Central memory CD8-positive, alpha-beta T cell (primary cell): ENCODE results near the gene MTUS2.

Experiments used
- ATAC-seq: fragments of 150-1000 bp; cut with Tn5 transposase; replicated peaks from 2 replicates; pipeline ENCODE4 v1.10.0; 2022; ENCODE audit warnings: mild to moderate bottlenecking, moderate FRiP score, moderate number of reproducible peaks; ENCODE audit not compliant: poor library complexity, severe bottlenecking; ENCODE audit errors: extremely low read depth
- DNase-seq, 2 donors: peaks; one replicate each; pipeline ENCODE4 v3.0.0; 2021; ENCODE audit warnings: low spot score in 2 of 2
- H3K27ac Mint-ChIP-seq: one replicate; pipeline ENCODE4 v1.8.0; 2022; ENCODE audit warnings: low read depth, mild to moderate bottlenecking, moderate library complexity, mixed read lengths
- H3K27me3 Mint-ChIP-seq: one replicate; pipeline ENCODE4 v1.8.0; 2022; ENCODE audit warnings: mixed read lengths
- H3K36me3 Mint-ChIP-seq: one replicate; pipeline ENCODE4 v1.8.0; 2022; ENCODE audit warnings: mild to moderate bottlenecking, moderate library complexity, mixed read lengths; ENCODE audit not compliant: insufficient read depth
- H3K4me1 Mint-ChIP-seq: one replicate; pipeline ENCODE4 v1.8.0; 2022; ENCODE audit warnings: mixed read lengths
- H3K4me3 Mint-ChIP-seq: one replicate; pipeline ENCODE4 v1.8.0; 2022; ENCODE audit warnings: mild to moderate bottlenecking, moderate library complexity, mixed read lengths
- H3K9me3 Mint-ChIP-seq: one replicate; pipeline ENCODE4 v1.8.0; 2022; ENCODE audit warnings: mixed read lengths

Gene MTUS2

GRCh38 chr13:29516012-29516411 is 695.9 kb downstream of the MTUS2 start:
- ATAC-seq, result no peak
- no peaks in the 10 kb centered on the region for H3K27me3 Mint-ChIP-seq
- H3K4me1 Mint-ChIP-seq, result no peaks in the 10 kb centered on the region
- H3K4me3 Mint-ChIP-seq, result no peak overlapping the region
- peaks cover 15% of the 10 kb centered on the region for H3K36me3 Mint-ChIP-seq
- no peak overlapping the region for H3K27ac Mint-ChIP-seq
- DNase-seq, result no peak
- no peaks in the 10 kb centered on the region for H3K9me3 Mint-ChIP-seq

DNA sequence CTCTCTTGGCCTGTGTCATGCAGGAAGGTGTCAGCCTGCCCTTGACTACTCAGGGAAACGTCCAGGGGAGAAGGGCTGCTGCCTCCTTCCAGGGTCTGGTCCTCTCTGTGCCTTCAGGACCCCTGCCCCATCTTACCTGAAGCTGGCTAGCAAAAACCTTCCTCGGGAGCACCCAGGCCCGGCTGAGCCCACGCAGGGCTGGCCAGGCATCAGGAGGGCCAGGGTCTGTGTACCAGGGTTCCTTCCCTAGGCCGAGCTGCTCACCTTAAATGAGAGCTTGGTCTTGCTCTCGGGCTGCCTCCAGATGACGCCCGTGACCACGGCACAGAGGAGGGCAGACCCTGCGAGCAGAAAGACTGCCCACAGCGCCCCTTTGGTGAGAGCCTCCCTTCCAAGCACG is 696.7 kb downstream of the MTUS2 start:
- H3K36me3 Mint-ChIP-seq, result peaks cover 18% of the 10 kb centered on the region

GRCh38 chr13:29519921-29520320 is 699.8 kb downstream of the MTUS2 start:
- Mint-ChIP-seq H3K9me3 (no peaks in the 10 kb centered on the region), H3K4me3 (no peak overlapping the region), H3K27ac (no peak overlapping the region), H3K4me1 (no peaks in the 10 kb centered on the region), H3K27me3 (no peaks in the 10 kb centered on the region), H3K36me3 (peaks cover 19% of the 10 kb centered on the region)
- DNase-seq, result no peak
- no peak for ATAC-seq

More for the DNA sequence above, 696.7 kb downstream of the MTUS2 start:
- H3K9me3 Mint-ChIP-seq, result no peaks in the 10 kb centered on the region
- no peaks in the 10 kb centered on the region for H3K27me3 Mint-ChIP-seq
- no peak overlapping the region for H3K27ac Mint-ChIP-seq
- ATAC-seq, result no peak
- H3K4me3 Mint-ChIP-seq, result no peak overlapping the region
- no peaks in the 10 kb centered on the region for H3K4me1 Mint-ChIP-seq
- DNase-seq, result no peak

- no peaks in the 10 kb centered on the region for H3K27me3 Mint-ChIP-seq
- no peak overlapping the region for H3K27ac Mint-ChIP-seq
- H3K36me3 Mint-ChIP-seq, result peaks cover 17% of the 10 kb centered on the region
- H3K9me3 Mint-ChIP-seq, result no peaks in the 10 kb centered on the region
- H3K4me1 Mint-ChIP-seq, result no peaks in the 10 kb centered on the region
- H3K4me3 Mint-ChIP-seq, result no peak overlapping the region
- DNase-seq, result no peak
- ATAC-seq, result no peak
Observed at GRCh38 chr13:29520671-29521070, 700.5 kb downstream of the MTUS2 start.

DNA sequence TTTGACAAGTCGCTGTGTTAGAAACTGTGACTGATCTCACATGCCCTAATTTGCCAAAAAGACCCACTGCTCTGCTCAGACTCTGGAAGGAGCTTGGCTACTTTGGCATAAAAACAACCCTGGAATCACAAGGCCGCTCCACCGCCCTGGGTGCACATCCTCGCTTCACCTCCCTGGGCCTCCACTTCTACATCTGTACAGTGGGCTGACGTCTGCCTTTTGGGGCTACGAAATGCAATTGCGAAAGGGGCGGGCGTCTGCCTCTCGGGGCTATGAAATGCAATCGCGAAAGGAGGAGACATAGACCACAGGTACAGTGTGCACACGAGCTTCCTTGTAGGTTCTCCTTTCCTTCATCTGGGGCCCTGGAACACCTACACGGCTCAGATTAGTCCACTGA is 701.2 kb downstream of the MTUS2 start:
- H3K27me3 Mint-ChIP-seq, result no peaks in the 10 kb centered on the region
- peaks cover 14% of the 10 kb centered on the region for H3K36me3 Mint-ChIP-seq
- H3K9me3 Mint-ChIP-seq, result no peaks in the 10 kb centered on the region
- H3K27ac Mint-ChIP-seq, result no peak overlapping the region
- no peak overlapping the region for H3K4me3 Mint-ChIP-seq
- DNase-seq (no peak), ATAC-seq (no peak)
- no peaks in the 10 kb centered on the region for H3K4me1 Mint-ChIP-seq

- Mint-ChIP-seq H3K36me3 (peaks cover 15% of the 10 kb centered on the region), H3K4me1 (no peaks in the 10 kb centered on the region), H3K9me3 (no peaks in the 10 kb centered on the region), H3K27ac (no peak overlapping the region), H3K4me3 (no peak overlapping the region), H3K27me3 (no peaks in the 10 kb centered on the region)
- ATAC-seq (no peak), DNase-seq (no peak)
Observed at GRCh38 chr13:29522044-29522685, 702.0 kb downstream of the MTUS2 start.

- Mint-ChIP-seq H3K36me3 (peaks cover 11% of the 10 kb centered on the region), H3K27me3 (no peaks in the 10 kb centered on the region), H3K27ac (no peak overlapping the region), H3K4me3 (no peak overlapping the region), H3K4me1 (no peaks in the 10 kb centered on the region), H3K9me3 (no peaks in the 10 kb centered on the region)
- ATAC-seq (no peak), DNase-seq (no peak)
Observed at GRCh38 chr13:29523199-29523961, 703.2 kb downstream of the MTUS2 start.

DNA sequence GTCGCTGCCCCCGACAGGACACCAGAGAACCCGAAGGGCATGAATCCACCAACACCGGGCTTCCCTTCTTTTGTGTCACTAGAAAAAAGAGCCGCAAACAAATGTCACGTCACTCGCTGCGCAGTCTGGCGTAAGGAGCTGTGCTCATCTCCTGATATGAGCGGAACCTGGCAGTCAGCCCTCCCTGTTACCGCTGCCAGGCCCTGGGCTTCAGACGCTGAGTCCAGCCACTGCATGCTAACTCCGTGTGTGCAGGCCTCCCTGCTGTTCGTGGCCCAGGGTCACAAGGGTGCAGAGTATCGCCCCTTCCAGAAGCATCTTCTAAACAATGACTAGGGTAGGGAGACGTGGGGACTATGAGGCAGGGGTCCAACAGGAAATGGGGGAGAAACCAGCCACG is 704.0 kb downstream of the MTUS2 start:
- Mint-ChIP-seq H3K9me3 (no peaks in the 10 kb centered on the region), H3K4me3 (no peak overlapping the region), H3K36me3 (peaks cover 12% of the 10 kb centered on the region), H3K27me3 (no peaks in the 10 kb centered on the region), H3K27ac (peak overlapping the region; percentile 38), H3K4me1 (peaks cover 1% of the 10 kb centered on the region)
- DNase-seq (no peak), ATAC-seq (no peak)

- peak overlapping the region; percentile 38 for H3K27ac Mint-ChIP-seq
- ATAC-seq (no peak), DNase-seq (no peak)
- H3K4me3 Mint-ChIP-seq, result no peak overlapping the region
- no peaks in the 10 kb centered on the region for H3K27me3 Mint-ChIP-seq
- peaks cover 6% of the 10 kb centered on the region for H3K4me1 Mint-ChIP-seq
- H3K36me3 Mint-ChIP-seq, result peaks cover 16% of the 10 kb centered on the region
- no peaks in the 10 kb centered on the region for H3K9me3 Mint-ChIP-seq
Observed at GRCh38 chr13:29524641-29525040, 704.5 kb downstream of the MTUS2 start.

DNA sequence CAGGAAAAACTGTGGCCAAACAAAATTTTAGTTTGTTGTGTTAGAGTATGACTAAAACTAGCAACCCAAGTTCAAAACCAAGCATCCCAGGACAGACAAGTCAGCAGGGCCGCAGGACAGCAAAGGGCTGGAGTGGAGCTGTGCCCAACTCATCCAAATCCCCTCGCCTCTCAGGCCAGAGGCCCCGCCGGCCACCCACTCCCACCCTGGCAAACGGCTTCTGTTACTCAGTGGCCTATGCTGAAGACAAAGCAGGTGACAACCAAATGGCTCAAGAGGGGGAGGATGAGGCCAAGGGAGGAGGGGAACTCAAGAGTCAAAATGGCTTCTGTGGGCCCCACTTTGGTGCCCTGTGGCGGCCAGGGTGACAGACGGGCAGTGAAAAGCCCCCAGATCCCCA is 705.6 kb downstream of the MTUS2 start:
- ATAC-seq, result no peak
- Mint-ChIP-seq H3K36me3 (peaks cover 18% of the 10 kb centered on the region), H3K27ac (no peak overlapping the region), H3K4me1 (peaks cover 17% of the 10 kb centered on the region), H3K27me3 (no peaks in the 10 kb centered on the region), H3K9me3 (no peaks in the 10 kb centered on the region), H3K4me3 (no peak overlapping the region)
- DNase-seq, result no peak

GRCh38 chr13:29526741-29527140 is 706.6 kb downstream of the MTUS2 start:
- Mint-ChIP-seq H3K4me1 (peaks cover 18% of the 10 kb centered on the region), H3K27ac (no peak overlapping the region), H3K27me3 (no peaks in the 10 kb centered on the region), H3K4me3 (no peak overlapping the region), H3K9me3 (no peaks in the 10 kb centered on the region), H3K36me3 (peaks cover 15% of the 10 kb centered on the region)
- DNase-seq (no peak), ATAC-seq (no peak)

GRCh38 chr13:29527511-29527910 is 707.4 kb downstream of the MTUS2 start:
- Mint-ChIP-seq H3K9me3 (no peaks in the 10 kb centered on the region), H3K36me3 (peaks cover 15% of the 10 kb centered on the region), H3K4me1 (peaks cover 18% of the 10 kb centered on the region), H3K27ac (no peak overlapping the region), H3K27me3 (no peaks in the 10 kb centered on the region), H3K4me3 (no peak overlapping the region)
- DNase-seq (no peak), ATAC-seq (no peak)

DNA sequence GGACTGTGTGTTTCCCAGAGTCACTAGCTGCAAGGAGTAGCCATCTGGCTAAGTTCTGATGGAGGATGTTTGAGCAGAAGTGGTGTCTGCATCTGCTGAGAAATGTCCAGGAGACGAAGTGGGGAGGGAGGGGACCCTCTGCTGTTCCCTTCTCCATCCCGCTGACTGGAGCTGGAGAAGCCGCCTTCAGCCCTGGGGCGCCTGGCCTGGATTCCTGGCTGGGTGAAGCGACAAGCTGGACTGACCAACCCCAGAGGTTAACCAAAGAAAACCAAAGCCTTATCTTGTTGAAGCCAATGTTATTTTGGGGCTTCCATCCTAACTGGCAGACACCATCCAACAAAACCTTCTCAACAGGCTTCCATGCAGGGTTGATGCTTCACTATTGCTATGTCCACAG is 707.8 kb downstream of the MTUS2 start:
- H3K27ac Mint-ChIP-seq, result peak overlapping the region; percentile 29
- DNase-seq, result no peak
- no peaks in the 10 kb centered on the region for H3K27me3 Mint-ChIP-seq
- peaks cover 14% of the 10 kb centered on the region for H3K36me3 Mint-ChIP-seq
- ATAC-seq, result no peak
- no peak overlapping the region for H3K4me3 Mint-ChIP-seq
- peaks cover 18% of the 10 kb centered on the region for H3K4me1 Mint-ChIP-seq
- H3K9me3 Mint-ChIP-seq, result no peaks in the 10 kb centered on the region
